HG02588 (cell line): Measurements from ENCODE around the gene SGTB.
"Not testable (repeated sequence)": the region's sequence is repeated elsewhere in the genome, so short reads cannot be mapped to it uniquely, and the experiment has no call there.

Experiments
- ATAC-seq: cut with Tn5 transposase; IDR thresholded peaks from one replicate; pipeline ENCODE4 v1.9.1; 2021; ENCODE audit warnings: mild to moderate bottlenecking, moderate library complexity; ENCODE audit not compliant: unreplicated experiment

Gene SGTB

GRCh38 chr5:65734921-65735320 lies 13.0 kb upstream of the SGTB start:
- ATAC-seq: no peak

GRCh38 chr5:65734196-65734775 lies 12.4 kb upstream of the SGTB start:
- ATAC-seq: not testable (repeated sequence)

- ATAC-seq: not testable (repeated sequence)
Measured at GRCh38 chr5:65732046-65732445, 10.1 kb upstream of the SGTB start.

- no peak for ATAC-seq
Measured at GRCh38 chr5:65730910-65731309, 9.0 kb upstream of the SGTB start.

- no peak for ATAC-seq
Measured at GRCh38 chr5:65728218-65728617, 6.3 kb upstream of the SGTB start.

GRCh38 chr5:65727491-65728156 lies 5.7 kb upstream of the SGTB start:
- no peak for ATAC-seq

- no peak for ATAC-seq
Measured at GRCh38 chr5:65722575-65723403, 880 bp upstream of the SGTB start.

- peak; percentile 1 for ATAC-seq
Measured at GRCh38 chr5:65721050-65721719, 724 bp downstream of the SGTB start.

GRCh38 chr5:65718576-65719310 lies 3.2 kb downstream of the SGTB start:
- ATAC-seq: no peak

GRCh38 chr5:65708145-65708544 lies 13.8 kb downstream of the SGTB start:
- no peak for ATAC-seq

- no peak for ATAC-seq
Measured at GRCh38 chr5:65707663-65708062, 14.2 kb downstream of the SGTB start.

GRCh38 chr5:65704621-65705239 lies 17.2 kb downstream of the SGTB start:
- ATAC-seq: no peak

- ATAC-seq: no peak
Measured at GRCh38 chr5:65702036-65702435, 19.9 kb downstream of the SGTB start.

GRCh38 chr5:65699338-65699737 lies 22.6 kb downstream of the SGTB start:
- no peak for ATAC-seq

GRCh38 chr5:65696892-65697291 lies 25.0 kb downstream of the SGTB start:
- ATAC-seq: no peak

GRCh38 chr5:65695896-65696295 lies 26.0 kb downstream of the SGTB start:
- no peak for ATAC-seq

- ATAC-seq: no peak
Measured at GRCh38 chr5:65695162-65695755, 26.6 kb downstream of the SGTB start.

GRCh38 chr5:65693121-65693520 lies 28.8 kb downstream of the SGTB start:
- no peak for ATAC-seq

GRCh38 chr5:65682148-65682547 lies 39.8 kb downstream of the SGTB start:
- ATAC-seq: no peak

- ATAC-seq: not testable (repeated sequence)
Measured at GRCh38 chr5:65676056-65676455, 45.9 kb downstream of the SGTB start.
